CD4-positive, alpha-beta memory T cell (primary cell): Measurements from ENCODE around the gene ZC3H11A. TPM values are rescaled to one million over a fixed set of nuclear protein-coding genes. Genes with fewer than 3 reads are reported as not detected.
"Not testable (repeated sequence)": the region's sequence is repeated elsewhere in the genome, so short reads cannot be mapped to it uniquely, and the experiment has no call there.

ENCODE experiments used
- CTCF ChIA-PET: fragments of 350-600 bp; sonication (Branson Sonifier 250); formaldehyde crosslinking; loops from one replicate; lab custom pipeline; 2021; ENCODE audit warnings: inconsistent platforms; ENCODE audit not compliant: partially characterized antibody; lab: Charles Lee
- POLR2A ChIA-PET: fragments of 350-600 bp; sonication (Branson Sonifier 250); formaldehyde crosslinking; loops from one replicate; lab custom pipeline; 2021; ENCODE audit not compliant: partially characterized antibody; lab: Charles Lee
- DNase-seq, 5 donors: peaks; one replicate each; pipeline versions ENCODE4 v3.0.0 to v3.0.0-alpha.2; 2020 to 2022; ENCODE audit warnings: mixed read lengths in 1 of 5
- H3K27ac ChIP-seq: one replicate; pipeline ENCODE4 v1.7.0; 2013; ENCODE audit warnings: low read depth, low read length
- H3K27me3 ChIP-seq: 2 replicates; pipeline ENCODE4 v1.7.0; 2013; ENCODE audit warnings: mild to moderate bottlenecking, low read length, moderate library complexity; ENCODE audit not compliant: insufficient read depth
- H3K36me3 ChIP-seq: 2 replicates; pipeline ENCODE4 v1.7.0; 2013; ENCODE audit warnings: mild to moderate bottlenecking, low read length, moderate library complexity; ENCODE audit not compliant: insufficient read depth
- H3K4me1 ChIP-seq: 2 replicates; pipeline ENCODE4 v1.7.0; 2013; ENCODE audit warnings: mild to moderate bottlenecking, low read length, moderate library complexity; ENCODE audit not compliant: insufficient read depth
- H3K4me3 ChIP-seq, 2 donors: one replicate each; pipeline ENCODE4 v1.7.0; 2013; ENCODE audit warnings: low read length in 2 of 2, mild to moderate bottlenecking in 1 of 2
- H3K9me3 ChIP-seq, 2 donors: one replicate each; pipeline ENCODE4 v1.7.0; 2013; ENCODE audit warnings: low read length in 2 of 2, control low read depth in 1 of 2; ENCODE audit not compliant: control insufficient read depth in 1 of 2
- H3K27ac Mint-ChIP-seq, 7 donors: one replicate each; pipeline ENCODE4 v1.8.0; 2020 to 2021; ENCODE audit warnings: mixed read lengths in 7 of 7, mild to moderate bottlenecking in 6 of 7, inconsistent platforms in 3 of 7, moderate library complexity in 3 of 7
- H3K27me3 Mint-ChIP-seq, 2 donors: one replicate each; pipeline ENCODE4 v1.8.0; 2020 to 2021; ENCODE audit warnings: mixed read lengths in 2 of 2
- H3K36me3 Mint-ChIP-seq, 2 donors: one replicate each; pipeline ENCODE4 v1.8.0; 2020 to 2021; ENCODE audit warnings: mixed read lengths in 2 of 2, inconsistent platforms in 1 of 2, mild to moderate bottlenecking in 1 of 2
- H3K4me1 Mint-ChIP-seq, 4 donors: one replicate each; pipeline ENCODE4 v1.8.0; 2020 to 2021; ENCODE audit warnings: mixed read lengths in 4 of 4, mild to moderate bottlenecking in 1 of 4
- H3K4me3 Mint-ChIP-seq, 8 donors: one replicate each; pipeline ENCODE4 v1.8.0; 2020 to 2021; ENCODE audit warnings: mixed read lengths in 8 of 8, mild to moderate bottlenecking in 7 of 8, moderate library complexity in 6 of 8, inconsistent platforms in 3 of 8
- H3K9me3 Mint-ChIP-seq, 8 donors: one replicate each; pipeline ENCODE4 v1.8.0; 2020 to 2021; ENCODE audit warnings: mixed read lengths in 8 of 8, mild to moderate bottlenecking in 5 of 8, inconsistent platforms in 3 of 8, moderate library complexity in 1 of 8
- intact Hi-C: fragments of 100-400 bp; cut with micrococcal nuclease; formaldehyde crosslinking; loops from one replicate; pipeline ENCODE4 v1.15.1; 2023
- polyA plus RNA-seq, 2 donors: library from polyadenylated mRNA; unstranded; fragments of 300-500 nt; fragmentation: Illumina TruSeq; gene quantifications; one replicate each; pipeline ENCODE4 v1.2.3, GENCODE V29; 2021
- total RNA-seq, 2 experiments: library from RNA; stranded (reverse); gene quantifications; one replicate each; pipeline ENCODE4 v1.2.3, GENCODE V29; 2021

The ZC3H11A gene
- total and polyA plus RNA-seq, 4 experiments from 2014 or later, result 50.9 to 141 (median 93.7) TPM

DNA sequence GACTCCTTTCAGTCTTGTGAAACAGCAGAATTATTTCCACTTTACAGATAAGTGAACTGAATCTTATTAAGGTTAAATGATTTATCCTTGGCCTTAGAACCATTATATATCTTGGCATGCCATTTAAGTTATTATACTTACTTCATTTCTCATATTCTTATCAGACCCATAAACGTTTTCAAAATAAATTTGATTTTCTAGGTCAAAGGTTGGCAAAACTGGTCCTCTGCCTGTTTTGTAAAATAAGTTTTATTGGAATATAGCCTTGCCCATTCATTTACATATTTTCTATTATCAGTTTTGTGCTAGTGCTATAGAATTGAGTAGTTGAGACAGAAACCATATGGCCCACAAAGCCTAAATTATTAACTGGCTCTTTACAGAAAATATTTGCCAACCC is 33.1 kb downstream of the ZC3H11A start:
- Mint-ChIP-seq H3K27ac (no peak overlapping the region), H3K36me3 (peaks cover 36 to 64% of the 10 kb centered on the region in 2 donors), H3K27me3 (no peaks in the 10 kb centered on the region), H3K4me3 (no peak overlapping the region), H3K4me1 (peaks cover 7 to 15% (median 12%) of the 10 kb centered on the region in 4 donors), H3K9me3 (no peaks in the 10 kb centered on the region)
- DNase-seq, result no peak
- Histone ChIP-seq H3K27ac (no peak overlapping the region), H3K4me3 (no peak overlapping the region), H3K4me1 (no peaks in the 10 kb centered on the region), H3K36me3 (peaks cover 54% of the 10 kb centered on the region), H3K9me3 (no peaks in the 10 kb centered on the region), H3K27me3 (no peaks in the 10 kb centered on the region)
- intact Hi-C loops, result loop anchor here (10.0 kb wide), 1 partner anchor 204 kb away; the partner anchor contains the start of gene ATP2B4
- ChIA-PET CTCF (no interaction called here), POLR2A (no interaction called here)

DNA sequence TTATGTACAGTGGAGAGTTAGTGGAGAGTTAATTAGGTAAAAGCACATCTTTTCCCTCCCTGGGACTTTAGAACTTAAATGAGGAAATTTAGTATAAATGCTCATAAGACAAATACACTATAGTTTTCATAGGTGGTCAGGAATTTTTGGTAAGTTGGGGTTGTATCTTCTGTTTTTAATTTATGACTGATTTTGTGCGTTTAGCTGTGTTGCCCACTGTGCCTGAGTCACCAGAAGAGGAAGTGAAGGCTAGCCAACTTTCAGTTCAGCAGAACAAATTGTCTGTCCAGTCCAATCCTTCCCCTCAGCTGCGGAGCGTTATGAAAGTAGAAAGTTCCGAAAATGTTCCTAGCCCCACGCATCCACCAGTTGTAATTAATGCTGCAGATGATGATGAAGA is 33.8 kb downstream of the ZC3H11A start:
- H3K9me3 ChIP-seq, H3K4me1 ChIP-seq, H3K27me3 ChIP-seq, H3K27ac ChIP-seq, DNase-seq, POLR2A ChIA-PET, H3K9me3 Mint-ChIP-seq, H3K4me3 ChIP-seq, CTCF ChIA-PET, H3K4me3 Mint-ChIP-seq, H3K27me3 Mint-ChIP-seq: not testable (repeated sequence)
- H3K27ac Mint-ChIP-seq, result peak overlapping the region in 1 of 7 donors; percentile 13
- H3K36me3 Mint-ChIP-seq, result peaks cover 38 to 65% of the 10 kb centered on the region in 2 donors
- intact Hi-C loops, result loop anchor here (10.0 kb wide), 1 partner anchor 204 kb away; the partner anchor contains the start of gene ATP2B4
- H3K36me3 ChIP-seq, result peaks cover 54% of the 10 kb centered on the region
- peaks cover 7 to 12% (median 10%) of the 10 kb centered on the region in 4 donors for H3K4me1 Mint-ChIP-seq

GRCh38 chr1:203835476-203835875 is 40.1 kb downstream of the ZC3H11A start:
- ChIA-PET CTCF (interaction anchor here (0.7 to 1.5 kb wide), 4 partner anchors 25 to 332 kb away, joined by 3 to 7 read pairs (median 3); no protein-coding TSS in a partner anchor), POLR2A (interaction anchor here (0.9 kb wide), 1 partner anchor 37 kb away, joined by 4 read pairs; no protein-coding TSS in a partner anchor)
- Mint-ChIP-seq H3K36me3 (peaks cover 37 to 63% of the 10 kb centered on the region in 2 donors), H3K27me3 (no peaks in the 10 kb centered on the region), H3K27ac (peak overlapping the region in 1 of 7 donors; percentile 23), H3K9me3 (no peaks in the 10 kb centered on the region), H3K4me1 (peaks cover 0 to 1% (median under 1%) of the 10 kb centered on the region in 4 donors), H3K4me3 (no peak overlapping the region)
- DNase-seq, result no peak
- H3K9me3 ChIP-seq, result no peaks in the 10 kb centered on the region
- H3K4me1 ChIP-seq, result no peaks in the 10 kb centered on the region
- H3K27me3 ChIP-seq, result no peaks in the 10 kb centered on the region
- no peak overlapping the region for H3K4me3 ChIP-seq
- no peak overlapping the region for H3K27ac ChIP-seq
- H3K36me3 ChIP-seq, result peaks cover 65% of the 10 kb centered on the region
- intact Hi-C loops, result no loop called here

DNA sequence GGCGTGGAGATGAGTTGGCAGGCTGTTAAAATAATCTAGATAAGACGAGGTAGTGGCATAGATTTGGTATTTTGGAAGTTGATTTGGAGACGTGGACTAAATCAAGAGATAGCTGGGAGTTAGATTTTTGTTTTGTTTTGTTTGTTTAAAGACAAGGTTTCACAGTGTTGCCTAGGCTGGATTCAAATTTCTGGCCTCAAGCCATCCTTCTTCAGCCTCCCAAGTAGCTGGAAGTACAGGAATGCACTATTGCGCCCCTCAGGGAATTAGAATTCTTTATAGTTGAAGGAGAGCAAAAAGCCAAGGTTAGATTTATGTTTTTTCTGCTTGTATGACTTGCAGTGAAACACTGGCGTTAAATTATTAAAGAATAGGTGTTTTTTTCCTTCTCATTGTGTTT is 43.7 kb downstream of the ZC3H11A start:
- H3K36me3 ChIP-seq, result peaks cover 56% of the 10 kb centered on the region
- DNase-seq, result no peak
- CTCF ChIA-PET, result no interaction called here
- H3K9me3 ChIP-seq, result no peaks in the 10 kb centered on the region
- Mint-ChIP-seq H3K27me3 (no peaks in the 10 kb centered on the region), H3K4me1 (peaks cover 0 to 1% (median under 1%) of the 10 kb centered on the region in 4 donors), H3K9me3 (no peaks in the 10 kb centered on the region), H3K4me3 (no peak overlapping the region), H3K36me3 (peaks cover 52 to 63% of the 10 kb centered on the region in 2 donors), H3K27ac (peak overlapping the region in 2 of 7 donors; percentile 23 to 39)
- H3K27ac ChIP-seq, result no peak overlapping the region
- no peaks in the 10 kb centered on the region for H3K4me1 ChIP-seq
- intact Hi-C loops, result no loop called here
- POLR2A ChIA-PET, result no interaction called here
- no peaks in the 10 kb centered on the region for H3K27me3 ChIP-seq
- H3K4me3 ChIP-seq, result no peak overlapping the region

DNA sequence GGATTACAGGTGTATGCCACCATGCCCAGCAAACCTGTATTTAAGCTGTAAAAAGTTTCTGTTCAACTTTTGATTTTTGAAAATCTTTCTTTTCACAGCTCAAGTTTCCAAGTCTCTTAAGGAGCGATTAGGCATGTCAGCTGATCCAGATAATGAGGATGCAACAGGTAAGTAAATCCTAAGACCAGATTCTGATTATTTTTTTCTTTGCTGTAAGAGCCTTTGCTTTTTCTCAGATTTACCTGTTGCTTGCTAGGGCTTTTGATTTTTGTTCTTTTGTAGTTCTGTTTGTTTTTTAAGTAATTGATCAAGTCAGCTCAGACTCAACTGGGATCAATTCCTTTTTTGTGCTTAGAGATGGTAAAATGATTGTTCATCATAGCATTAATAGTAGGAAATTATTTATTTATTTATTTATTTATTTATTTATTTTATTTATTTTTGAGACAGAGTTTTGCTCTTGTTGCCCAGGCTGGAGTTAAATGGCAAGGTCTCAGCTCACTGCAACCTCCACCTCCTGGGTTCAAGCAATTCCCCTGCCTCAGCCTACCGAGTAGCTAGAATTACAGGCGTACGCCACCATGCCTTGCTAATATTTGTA is 44.9 kb downstream of the ZC3H11A start:
- peaks cover 0 to 1% (median 0%) of the 10 kb centered on the region in 4 donors for H3K4me1 Mint-ChIP-seq
- ChIA-PET POLR2A (no interaction called here), CTCF (no interaction called here)
- Histone ChIP-seq H3K36me3 (peaks cover 54% of the 10 kb centered on the region), H3K9me3 (no peaks in the 10 kb centered on the region), H3K27me3 (no peaks in the 10 kb centered on the region), H3K27ac (no peak overlapping the region), H3K4me1 (no peaks in the 10 kb centered on the region), H3K4me3 (no peak overlapping the region)
- intact Hi-C loops, result no loop called here
- no peaks in the 10 kb centered on the region for H3K9me3 Mint-ChIP-seq
- no peak overlapping the region for H3K27ac Mint-ChIP-seq
- H3K36me3 Mint-ChIP-seq, result peaks cover 50 to 61% of the 10 kb centered on the region in 2 donors
- H3K4me3 Mint-ChIP-seq, result no peak overlapping the region
- H3K27me3 Mint-ChIP-seq, result no peaks in the 10 kb centered on the region
- DNase-seq, result no peak

- POLR2A ChIA-PET, result no interaction called here
- H3K36me3 Mint-ChIP-seq, result peaks cover 52 to 61% of the 10 kb centered on the region in 2 donors
- CTCF ChIA-PET, result no interaction called here
Observed at GRCh38 chr1:203842559-203842876, 47.1 kb downstream of the ZC3H11A start.

GRCh38 chr1:203843435-203843834 is 48.0 kb downstream of the ZC3H11A start:
- Histone ChIP-seq H3K27me3 (no peaks in the 10 kb centered on the region), H3K4me3 (no peak overlapping the region), H3K27ac (no peak overlapping the region), H3K4me1 (no peaks in the 10 kb centered on the region), H3K9me3 (no peaks in the 10 kb centered on the region), H3K36me3 (peaks cover 45% of the 10 kb centered on the region)
- DNase-seq, result no peak
- intact Hi-C loops, result no loop called here
- H3K36me3 Mint-ChIP-seq, result peaks cover 42 to 60% of the 10 kb centered on the region in 2 donors
- no peak overlapping the region for H3K4me3 Mint-ChIP-seq
- ChIA-PET CTCF (no interaction called here), POLR2A (no interaction called here)
- no peaks in the 10 kb centered on the region for H3K9me3 Mint-ChIP-seq
- peak overlapping the region in 1 of 7 donors; percentile 67 for H3K27ac Mint-ChIP-seq
- H3K4me1 Mint-ChIP-seq, result no peaks in the 10 kb centered on the region
- no peaks in the 10 kb centered on the region for H3K27me3 Mint-ChIP-seq

More at GRCh38 chr1:203842559-203842876, 47.1 kb downstream of the ZC3H11A start:
- H3K36me3 ChIP-seq, result peaks cover 48% of the 10 kb centered on the region
- Mint-ChIP-seq H3K27me3 (no peaks in the 10 kb centered on the region), H3K4me1 (peaks cover 0 to 1% (median 0%) of the 10 kb centered on the region in 4 donors), H3K9me3 (no peaks in the 10 kb centered on the region), H3K27ac (no peak overlapping the region), H3K4me3 (no peak overlapping the region)
- H3K4me3 ChIP-seq, result no peak overlapping the region
- H3K27ac ChIP-seq, result no peak overlapping the region
- H3K4me1 ChIP-seq, result no peaks in the 10 kb centered on the region
- intact Hi-C loops, result no loop called here
- no peak for DNase-seq
- H3K9me3 ChIP-seq, result no peaks in the 10 kb centered on the region
- no peaks in the 10 kb centered on the region for H3K27me3 ChIP-seq
